ENCODE data around the gene BCAS3.

Gene BCAS3

DNA sequence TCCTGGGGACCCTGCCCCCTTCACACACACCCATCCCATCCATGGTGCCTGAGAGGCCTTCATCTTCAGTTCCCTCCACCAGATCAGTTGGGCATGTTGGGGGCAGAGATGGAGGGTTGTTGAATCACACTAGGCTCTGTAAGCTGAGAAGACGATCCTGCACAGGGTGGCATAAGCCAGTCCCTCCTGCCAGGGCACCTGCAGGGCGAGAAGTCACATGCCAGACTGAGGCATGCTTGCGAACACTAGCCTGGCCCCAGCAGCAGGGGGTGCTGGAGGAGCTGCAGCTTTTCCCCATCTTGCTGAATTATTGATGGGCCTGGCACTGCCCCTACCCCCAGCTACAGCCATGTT, 715.9 kb downstream of the BCAS3 start:
- Histone ChIP-seq H3F3A (ENCODE audit: control insufficient read depth, insufficient read depth) (no peaks in the 10 kb centered on the region), H3K4me2 (ENCODE audit: low read length) (no peak overlapping the region), H3K9me3 (ENCODE audit: control insufficient read depth, insufficient read depth, low read length) (no peaks in the 10 kb centered on the region), H3K79me2 (ENCODE audit: control insufficient read depth, low read length) (no peaks in the 10 kb centered on the region), H3K27ac (ENCODE audit: low read depth, low read length) (no peak overlapping the region), H3K4me1 (ENCODE audit: control insufficient read depth, low read length) (no peaks in the 10 kb centered on the region), H3K4me3 (ENCODE audit: low read length) (no peak overlapping the region), H3K27me3 (ENCODE audit: control insufficient read depth, low read length) (peaks cover 2% of the 10 kb centered on the region; the same call in 1 of the 2 replicates), H3K36me3 (ENCODE audit: control insufficient read depth, low read length) (no peaks in the 10 kb centered on the region), H4K20me1 (ENCODE audit: control insufficient read depth, insufficient read depth, low read depth, low read length) (no peaks in the 10 kb centered on the region), H3K9me2 (replicated peaks; ENCODE audit: control insufficient read depth, low read length) (no peaks in the 10 kb centered on the region)
- TF ChIP-seq, protein P1, sequence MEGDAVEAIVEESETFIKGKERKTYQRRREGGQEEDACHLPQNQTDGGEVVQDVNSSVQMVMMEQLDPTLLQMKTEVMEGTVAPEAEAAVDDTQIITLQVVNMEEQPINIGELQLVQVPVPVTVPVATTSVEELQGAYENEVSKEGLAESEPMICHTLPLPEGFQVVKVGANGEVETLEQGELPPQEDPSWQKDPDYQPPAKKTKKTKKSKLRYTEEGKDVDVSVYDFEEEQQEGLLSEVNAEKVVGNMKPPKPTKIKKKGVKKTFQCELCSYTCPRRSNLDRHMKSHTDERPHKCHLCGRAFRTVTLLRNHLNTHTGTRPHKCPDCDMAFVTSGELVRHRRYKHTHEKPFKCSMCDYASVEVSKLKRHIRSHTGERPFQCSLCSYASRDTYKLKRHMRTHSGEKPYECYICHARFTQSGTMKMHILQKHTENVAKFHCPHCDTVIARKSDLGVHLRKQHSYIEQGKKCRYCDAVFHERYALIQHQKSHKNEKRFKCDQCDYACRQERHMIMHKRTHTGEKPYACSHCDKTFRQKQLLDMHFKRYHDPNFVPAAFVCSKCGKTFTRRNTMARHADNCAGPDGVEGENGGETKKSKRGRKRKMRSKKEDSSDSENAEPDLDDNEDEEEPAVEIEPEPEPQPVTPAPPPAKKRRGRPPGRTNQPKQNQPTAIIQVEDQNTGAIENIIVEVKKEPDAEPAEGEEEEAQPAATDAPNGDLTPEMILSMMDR (IDR thresholded peaks at IDR 0.05; ENCODE audit: low read depth, low read length, poor library complexity, severe bottlenecking), result peak; percentile 51
- TF ChIP-seq EZH2phosphoT487 (IDR thresholded peaks at IDR 0.05; ENCODE audit: borderline replicate concordance, low read length), result no peak

DNA sequence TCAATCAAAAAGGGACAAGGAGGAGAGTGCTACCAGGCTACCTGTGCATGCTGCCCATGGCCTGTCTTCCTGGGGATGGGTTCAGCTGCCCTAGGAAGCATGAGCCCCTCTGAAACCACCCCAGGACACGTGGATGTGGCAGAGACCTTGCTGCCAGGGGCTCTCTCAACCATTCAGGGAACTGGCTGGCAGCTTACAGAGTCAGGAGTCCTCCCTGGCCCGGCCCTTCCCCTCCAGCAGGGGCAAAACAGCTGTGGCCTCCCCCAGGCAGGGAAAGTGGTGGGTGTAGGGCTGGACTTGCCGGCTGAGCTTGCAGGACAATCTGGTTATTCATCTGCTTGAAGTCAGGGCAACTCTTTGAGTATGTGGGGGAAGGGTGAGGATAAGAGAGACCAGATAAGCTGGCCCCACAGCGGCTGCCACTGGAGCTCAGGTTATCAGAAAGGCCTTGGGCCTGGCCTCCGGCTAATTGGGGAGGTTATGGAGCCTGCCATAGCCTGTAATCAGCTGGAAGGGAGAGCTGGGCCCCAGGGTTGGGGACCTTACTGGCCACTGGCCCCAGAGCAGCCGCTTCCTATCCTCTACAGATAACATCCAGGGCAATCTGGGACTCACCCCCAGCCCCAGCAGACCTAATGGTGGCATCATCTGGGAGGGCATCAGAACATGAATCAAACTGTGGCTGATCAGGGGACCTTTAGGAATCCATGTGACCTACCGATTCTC, 716.4 kb downstream of the BCAS3 start:
- TF ChIP-seq, protein P1 (IDR thresholded peaks at IDR 0.05; ENCODE audit: low read depth, low read length, poor library complexity, severe bottlenecking), result peak; percentile 29
- no peak for TF ChIP-seq EZH2phosphoT487 (IDR thresholded peaks at IDR 0.05; ENCODE audit: borderline replicate concordance, low read length)
- no peaks in the 10 kb centered on the region for H3K79me2 ChIP-seq (ENCODE audit: control insufficient read depth, low read length)
- H3K9me3 ChIP-seq (ENCODE audit: control insufficient read depth, insufficient read depth, low read length), result no peaks in the 10 kb centered on the region
- H3K4me3 ChIP-seq (ENCODE audit: low read length), result no peak overlapping the region
- H4K20me1 ChIP-seq (ENCODE audit: control insufficient read depth, insufficient read depth, low read depth, low read length), result no peaks in the 10 kb centered on the region
- no peak overlapping the region for H3K27ac ChIP-seq (ENCODE audit: low read depth, low read length)
- no peaks in the 10 kb centered on the region for H3K36me3 ChIP-seq (ENCODE audit: control insufficient read depth, low read length)
- no peaks in the 10 kb centered on the region for H3K9me2 ChIP-seq (replicated peaks; ENCODE audit: control insufficient read depth, low read length)
- H3F3A ChIP-seq (ENCODE audit: control insufficient read depth, insufficient read depth), result no peaks in the 10 kb centered on the region
- no peaks in the 10 kb centered on the region for H3K4me1 ChIP-seq (ENCODE audit: control insufficient read depth, low read length)
- peaks cover 7% of the 10 kb centered on the region; the same call in 1 of the 2 replicates for H3K27me3 ChIP-seq (ENCODE audit: control insufficient read depth, low read length)
- H3K4me2 ChIP-seq (ENCODE audit: low read length), result no peak overlapping the region

DNA sequence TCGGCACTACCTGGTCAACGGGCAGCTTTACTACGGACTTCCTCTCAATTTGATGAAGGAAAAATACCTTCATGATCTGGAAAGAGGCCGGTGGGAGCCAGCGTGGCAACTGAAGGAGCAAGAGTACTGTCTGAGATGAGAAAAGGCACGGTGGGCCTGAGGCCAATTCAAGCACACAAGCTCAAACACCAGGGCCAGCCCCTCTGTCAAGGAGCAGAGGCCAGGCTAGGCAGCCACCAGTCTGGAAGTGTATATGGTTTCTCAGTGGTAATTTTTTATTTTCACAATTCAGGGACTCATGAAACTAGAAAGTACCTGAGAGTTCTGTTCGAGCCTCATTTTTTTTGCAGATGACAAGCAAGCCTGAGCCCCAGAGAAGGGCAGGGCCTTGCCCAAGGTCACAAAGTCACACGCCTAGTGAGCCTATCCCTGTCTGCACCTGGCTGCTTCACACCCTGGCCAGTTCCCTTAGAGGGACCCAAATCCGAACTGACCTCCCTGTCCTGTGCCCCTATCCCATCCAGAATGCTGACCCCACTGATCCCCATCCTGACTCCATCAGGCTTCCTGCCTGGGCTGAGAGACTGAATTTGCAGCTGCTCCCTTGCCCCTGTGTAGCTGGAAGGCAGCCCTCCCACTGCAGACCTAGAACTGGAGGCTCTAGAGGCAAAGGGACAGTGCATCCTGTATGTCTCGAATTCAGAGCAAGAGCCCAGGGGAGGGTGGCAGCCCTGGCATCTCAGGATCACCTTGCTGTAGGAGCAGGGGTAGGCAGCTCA, 717.2 kb downstream of the BCAS3 start:
- Histone ChIP-seq H3K27me3 (ENCODE audit: control insufficient read depth, low read length) (peaks cover 12% of the 10 kb centered on the region; the same call in 1 of the 2 replicates), H3K4me3 (ENCODE audit: low read length) (no peak overlapping the region), H3K79me2 (ENCODE audit: control insufficient read depth, low read length) (no peaks in the 10 kb centered on the region), H3F3A (ENCODE audit: control insufficient read depth, insufficient read depth) (no peaks in the 10 kb centered on the region), H3K36me3 (ENCODE audit: control insufficient read depth, low read length) (no peaks in the 10 kb centered on the region), H4K20me1 (ENCODE audit: control insufficient read depth, insufficient read depth, low read depth, low read length) (no peaks in the 10 kb centered on the region), H3K4me1 (ENCODE audit: control insufficient read depth, low read length) (no peaks in the 10 kb centered on the region), H3K9me3 (ENCODE audit: control insufficient read depth, insufficient read depth, low read length) (no peaks in the 10 kb centered on the region), H3K4me2 (ENCODE audit: low read length) (no peak overlapping the region), H3K9me2 (replicated peaks; ENCODE audit: control insufficient read depth, low read length) (no peaks in the 10 kb centered on the region), H3K27ac (ENCODE audit: low read depth, low read length) (no peak overlapping the region)
- no peak for TF ChIP-seq EZH2phosphoT487 (IDR thresholded peaks at IDR 0.05; ENCODE audit: borderline replicate concordance, low read length)
- TF ChIP-seq, protein P1 (IDR thresholded peaks at IDR 0.05; ENCODE audit: low read depth, low read length, poor library complexity, severe bottlenecking), result no peak

Data from DOHH2 (cell line).